HG03575 (cell line): ENCODE measurements around the gene EWSR1.
"Not testable (repeated sequence)": the region's sequence is repeated elsewhere in the genome, so short reads cannot be mapped to it uniquely, and the experiment has no call there.

Source experiments
- ATAC-seq: cut with Tn5 transposase; IDR thresholded peaks from one replicate; pipeline ENCODE4 v1.9.1; 2021; ENCODE audit not compliant: unreplicated experiment, insufficient number of reproducible peaks, low FRiP score; ENCODE audit errors: extremely low read depth

EWSR1 gene

GRCh38 chr22:29343313-29343805, 75.3 kb downstream of the EWSR1 start:
- no peak for ATAC-seq

DNA sequence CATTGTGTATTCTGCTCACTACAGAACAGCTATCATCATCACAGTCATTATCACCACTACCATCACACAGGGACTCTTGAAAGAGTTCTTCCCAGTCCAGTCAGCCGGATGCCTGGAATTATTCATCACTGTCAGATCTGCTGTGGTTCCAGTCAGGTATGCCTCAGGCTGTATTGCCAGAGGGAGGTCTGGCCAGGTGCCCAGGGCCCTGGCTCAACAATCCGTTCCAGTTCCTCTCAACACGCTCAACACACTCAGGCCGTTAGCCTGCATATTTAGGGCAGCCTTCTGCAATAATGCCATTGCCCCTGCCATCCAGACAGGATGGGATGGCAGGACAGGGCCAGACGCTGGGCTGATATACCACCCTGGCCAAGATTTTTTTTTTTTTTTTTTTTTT, 76.1 kb downstream of the EWSR1 start:
- ATAC-seq = no peak

DNA sequence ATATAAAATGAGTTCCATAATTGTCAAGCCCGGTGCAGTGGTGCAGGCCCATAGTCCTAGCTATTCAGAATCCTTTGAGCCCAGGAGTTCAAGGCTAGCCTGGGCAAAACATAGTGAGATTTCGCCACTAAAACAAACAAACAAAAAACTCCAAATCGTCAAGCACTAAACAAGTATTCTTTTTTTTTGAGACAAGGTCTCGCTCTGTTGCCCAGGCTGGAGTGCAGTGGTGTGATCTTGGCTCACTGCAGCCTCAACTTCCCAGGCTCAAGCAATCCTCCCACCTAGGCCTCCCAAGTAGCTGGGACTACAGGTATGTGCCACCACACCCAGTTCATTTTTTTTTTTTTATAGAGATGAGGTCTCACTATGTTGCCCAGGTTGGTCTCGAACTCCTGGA, 76.8 kb downstream of the EWSR1 start:
- ATAC-seq = not testable (repeated sequence)

DNA sequence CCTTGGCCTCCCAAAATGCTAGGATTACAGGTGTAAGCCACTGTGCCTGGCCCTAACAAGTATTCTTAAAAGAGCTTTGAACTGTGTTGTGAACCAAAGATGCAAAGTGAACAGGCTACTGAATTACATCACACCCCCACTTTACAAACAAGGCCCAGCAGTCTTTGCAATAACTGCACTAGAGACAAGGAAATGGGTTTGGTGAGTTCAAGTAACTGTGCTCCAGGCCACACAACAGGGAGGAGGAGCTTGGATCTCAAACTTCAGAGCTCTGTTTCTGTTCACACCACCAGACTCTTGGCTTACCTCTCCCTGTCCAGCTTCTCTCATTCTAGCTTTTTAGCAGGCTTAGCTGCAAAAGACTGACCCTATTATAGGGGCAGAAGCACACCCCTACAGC, 77.9 kb downstream of the EWSR1 start:
- ATAC-seq = no peak

- no peak for ATAC-seq
Measured at GRCh38 chr22:29346659-29347058, 78.6 kb downstream of the EWSR1 start.

GRCh38 chr22:29348041-29348440, 80.0 kb downstream of the EWSR1 start:
- no peak for ATAC-seq

DNA sequence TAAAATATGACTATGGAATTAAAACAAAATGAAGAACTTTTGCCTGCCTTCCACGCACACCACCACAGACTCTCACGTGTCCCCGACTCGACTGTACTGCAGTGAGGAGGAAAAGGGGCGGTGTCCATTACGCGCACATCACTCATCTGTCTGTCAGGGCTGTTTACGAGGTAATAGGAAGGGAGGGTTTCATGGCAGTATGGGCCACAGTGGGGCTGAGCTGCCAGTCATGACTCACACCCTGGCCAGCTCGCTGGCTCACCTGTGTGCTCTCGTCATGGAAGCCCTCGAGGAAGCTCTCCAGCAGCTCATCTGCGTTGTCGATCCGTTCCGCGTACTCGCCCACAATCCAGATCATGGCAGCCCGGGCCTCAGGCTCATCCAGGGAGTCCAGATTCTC, 80.9 kb downstream of the EWSR1 start:
- ATAC-seq = no peak
